ENCODE results near the gene PLA2G12B. TPM values are rescaled to one million over a fixed set of nuclear protein-coding genes. Genes with fewer than 3 reads are reported as not detected.
"Not testable (repeated sequence)": the region's sequence is repeated elsewhere in the genome, so short reads cannot be mapped to it uniquely, and the experiment has no call there.

PLA2G12B gene, protein sequence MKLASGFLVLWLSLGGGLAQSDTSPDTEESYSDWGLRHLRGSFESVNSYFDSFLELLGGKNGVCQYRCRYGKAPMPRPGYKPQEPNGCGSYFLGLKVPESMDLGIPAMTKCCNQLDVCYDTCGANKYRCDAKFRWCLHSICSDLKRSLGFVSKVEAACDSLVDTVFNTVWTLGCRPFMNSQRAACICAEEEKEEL
- total RNA-seq (not detected), polyA plus RNA-seq (1 to 10 TPM; 3.2 to 7.2 (median 6.7) TPM)

DNA sequence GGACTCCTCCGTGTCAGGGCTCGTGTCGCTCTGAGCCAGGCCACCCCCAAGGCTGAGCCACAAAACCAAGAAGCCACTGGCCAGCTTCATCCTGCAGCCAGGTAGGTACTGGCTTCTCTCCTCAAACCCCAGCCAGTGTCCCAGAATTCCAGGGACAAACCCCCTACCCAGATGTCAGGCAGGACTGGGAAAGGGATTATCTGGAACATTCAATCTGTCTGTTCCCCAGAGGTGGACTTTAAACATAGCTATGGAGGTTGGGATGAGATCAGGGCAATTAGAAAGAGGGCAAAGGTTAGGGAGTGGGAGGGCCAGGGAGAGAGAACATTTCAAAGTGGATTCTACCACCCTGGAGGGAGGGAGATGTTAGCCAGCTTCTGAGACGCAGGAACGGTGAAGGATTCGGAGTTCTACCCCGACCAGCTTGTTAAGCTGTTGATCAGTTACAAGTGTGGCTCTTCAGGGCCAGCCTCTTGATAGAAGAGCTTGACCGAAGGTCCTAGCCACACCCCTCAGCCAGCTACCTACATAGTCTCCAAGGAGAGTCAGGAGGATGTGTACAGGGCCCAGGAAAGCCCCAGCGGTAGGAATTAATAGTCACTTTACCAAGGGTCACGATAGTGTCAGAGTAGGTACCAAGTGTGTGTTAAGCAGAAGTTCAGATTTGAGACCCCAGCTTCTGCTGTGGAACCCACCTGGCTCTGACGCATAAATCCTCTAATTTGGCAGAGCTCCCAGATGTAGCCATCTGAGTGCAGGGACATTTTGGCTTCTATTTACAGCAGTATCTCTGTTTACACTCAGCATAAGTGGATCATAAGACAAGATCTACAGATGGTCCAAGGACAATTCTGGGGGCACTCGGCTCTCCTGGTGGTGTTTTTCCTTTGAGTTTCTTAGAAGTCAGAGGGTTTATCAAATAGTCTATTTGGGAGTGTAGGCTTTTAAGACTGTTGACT lies at the start of gene PLA2G12B:
Gene PLA2G12B, minus strand, starts transcription at position 211 of the 959 bp plus-strand sequence. Its CDS starts 121 bp downstream, at position 90.
- TF ChIP-seq POLR2A (IDR thresholded peaks at IDR 0.05) (no peak), POLR2AphosphoS5 (IDR thresholded peaks at IDR 0.05) (no peak), EP300 (IDR thresholded peaks at IDR 0.05) (no peak)
- TF ChIP-seq, protein P1, sequence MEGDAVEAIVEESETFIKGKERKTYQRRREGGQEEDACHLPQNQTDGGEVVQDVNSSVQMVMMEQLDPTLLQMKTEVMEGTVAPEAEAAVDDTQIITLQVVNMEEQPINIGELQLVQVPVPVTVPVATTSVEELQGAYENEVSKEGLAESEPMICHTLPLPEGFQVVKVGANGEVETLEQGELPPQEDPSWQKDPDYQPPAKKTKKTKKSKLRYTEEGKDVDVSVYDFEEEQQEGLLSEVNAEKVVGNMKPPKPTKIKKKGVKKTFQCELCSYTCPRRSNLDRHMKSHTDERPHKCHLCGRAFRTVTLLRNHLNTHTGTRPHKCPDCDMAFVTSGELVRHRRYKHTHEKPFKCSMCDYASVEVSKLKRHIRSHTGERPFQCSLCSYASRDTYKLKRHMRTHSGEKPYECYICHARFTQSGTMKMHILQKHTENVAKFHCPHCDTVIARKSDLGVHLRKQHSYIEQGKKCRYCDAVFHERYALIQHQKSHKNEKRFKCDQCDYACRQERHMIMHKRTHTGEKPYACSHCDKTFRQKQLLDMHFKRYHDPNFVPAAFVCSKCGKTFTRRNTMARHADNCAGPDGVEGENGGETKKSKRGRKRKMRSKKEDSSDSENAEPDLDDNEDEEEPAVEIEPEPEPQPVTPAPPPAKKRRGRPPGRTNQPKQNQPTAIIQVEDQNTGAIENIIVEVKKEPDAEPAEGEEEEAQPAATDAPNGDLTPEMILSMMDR (IDR thresholded peaks at IDR 0.05), result no peak
- Histone ChIP-seq H3K36me3 (no peaks in the 10 kb centered on the region), H3K27me3 (no peaks in the 10 kb centered on the region), H3K27ac (no peak within 1 kb of the TSS), H3K4me3 (no peak within 1 kb of the TSS), H3K9me3 (no peaks in the 10 kb centered on the region), H3K4me1 (no peaks in the 10 kb centered on the region)
- intact Hi-C loops (cut with DNase I), result no loop called here
- WGBS, 2 donors, result 31 to 70% methylated on average over 12 of the region's 12 CpGs
- no peak for DNase-seq

DNA sequence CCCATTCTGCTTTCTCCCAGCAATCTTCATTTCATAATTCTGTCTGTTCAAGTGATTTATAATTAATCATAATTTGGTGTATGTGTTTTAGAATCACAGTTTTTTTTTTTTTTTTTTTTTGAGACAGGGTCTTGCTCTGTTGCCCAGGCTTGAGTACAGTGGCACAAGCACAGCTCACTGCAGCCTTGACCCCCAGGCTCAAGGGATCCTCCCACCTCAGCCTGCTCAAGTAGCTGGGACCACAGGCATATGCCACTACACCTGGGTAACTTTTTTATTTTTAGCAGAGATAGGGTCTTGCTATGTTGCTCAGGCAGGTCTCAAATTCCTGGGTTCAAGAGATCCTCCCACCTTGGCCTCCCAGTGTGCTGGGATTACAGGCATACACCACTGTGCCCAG lies 49.2 kb upstream of the PLA2G12B start:
- no peak for DNase-seq
- H3K4me3 ChIP-seq, result no peak overlapping the region
- no peaks in the 10 kb centered on the region for H3K9me3 ChIP-seq
- H3K4me1 ChIP-seq, result no peaks in the 10 kb centered on the region
- no peaks in the 10 kb centered on the region for H3K27me3 ChIP-seq
- TF ChIP-seq POLR2A (IDR thresholded peaks at IDR 0.05) (no peak), POLR2AphosphoS5 (IDR thresholded peaks at IDR 0.05) (no peak), EP300 (IDR thresholded peaks at IDR 0.05) (no peak)
- TF ChIP-seq, protein P1 (IDR thresholded peaks at IDR 0.05), result no peak
- H3K36me3 ChIP-seq, result peaks cover 0 to 32% (median 12%) of the 10 kb centered on the region in 4 donors
- intact Hi-C loops (cut with DNase I), result no loop called here
- H3K27ac ChIP-seq, result no peak overlapping the region

DNA sequence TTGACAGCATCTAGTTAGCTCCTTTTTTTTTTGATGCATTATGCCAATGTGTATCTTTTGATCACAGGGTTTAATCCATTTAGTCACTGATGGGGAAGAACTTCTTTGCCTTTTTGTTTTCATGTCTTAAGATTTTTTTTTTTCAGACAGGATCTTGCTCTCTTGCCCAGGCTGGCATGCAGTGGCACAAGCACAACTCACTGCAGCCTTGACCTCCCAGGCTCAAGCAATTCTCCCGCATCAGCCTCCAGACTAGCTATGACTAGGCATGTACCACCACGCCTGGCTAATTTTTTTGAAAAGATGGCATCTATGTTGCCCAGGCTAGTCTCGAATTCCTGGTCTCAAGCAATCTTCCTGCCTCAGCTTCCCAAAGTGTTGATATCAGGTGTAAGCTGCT lies 46.4 kb upstream of the PLA2G12B start:
- no peak overlapping the region for H3K4me3 ChIP-seq
- no peak overlapping the region for H3K27ac ChIP-seq
- no peaks in the 10 kb centered on the region for H3K27me3 ChIP-seq
- DNase-seq, result no peak
- WGBS, 2 donors, result 97 to 98% methylated on average over 3 of the region's 3 CpGs
- TF ChIP-seq, protein P1 (IDR thresholded peaks at IDR 0.05), result no peak
- TF ChIP-seq EP300 (IDR thresholded peaks at IDR 0.05), result no peak
- TF ChIP-seq POLR2A (IDR thresholded peaks at IDR 0.05), result no peak
- peaks cover 0 to 9% (median 4%) of the 10 kb centered on the region in 4 donors for H3K36me3 ChIP-seq
- no peaks in the 10 kb centered on the region for H3K4me1 ChIP-seq
- intact Hi-C loops (cut with DNase I), result no loop called here
- peaks cover 0 to 3% (median 0%) of the 10 kb centered on the region in 4 donors for H3K9me3 ChIP-seq

DNA sequence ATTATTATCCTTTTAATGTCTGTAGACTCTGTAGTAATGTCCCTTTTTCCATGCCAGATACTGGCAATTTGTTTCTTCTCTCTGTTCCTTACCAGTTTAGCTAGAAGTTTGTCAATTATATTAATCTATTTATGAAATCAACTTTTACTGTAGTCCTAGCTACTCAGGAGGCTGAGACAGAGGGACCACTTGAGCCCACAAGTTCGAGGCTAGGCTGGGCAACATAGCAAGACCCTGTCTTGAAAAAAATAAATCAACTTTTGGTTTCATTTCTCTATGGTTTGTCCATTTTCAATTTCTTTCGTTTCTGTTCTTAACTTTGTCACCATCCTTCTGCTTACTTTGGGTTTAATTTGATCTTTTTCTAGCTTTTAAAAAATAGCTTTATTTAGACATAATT lies 42.5 kb upstream of the PLA2G12B start:
- Histone ChIP-seq H3K27ac (no peak overlapping the region), H3K9me3 (peaks cover 0 to 3% (median 0%) of the 10 kb centered on the region in 4 donors), H3K36me3 (no peaks in the 10 kb centered on the region), H3K4me1 (no peaks in the 10 kb centered on the region), H3K27me3 (no peaks in the 10 kb centered on the region), H3K4me3 (no peak overlapping the region)
- TF ChIP-seq POLR2A (IDR thresholded peaks at IDR 0.05) (no peak), EP300 (IDR thresholded peaks at IDR 0.05) (no peak), POLR2AphosphoS5 (IDR thresholded peaks at IDR 0.05) (no peak)
- TF ChIP-seq, protein P1 (IDR thresholded peaks at IDR 0.05), result no peak
- DNase-seq, result no peak
- 92 to 97% methylated on average over 2 of the region's 2 CpGs for WGBS, 2 donors
- intact Hi-C loops (cut with DNase I), result no loop called here

DNA sequence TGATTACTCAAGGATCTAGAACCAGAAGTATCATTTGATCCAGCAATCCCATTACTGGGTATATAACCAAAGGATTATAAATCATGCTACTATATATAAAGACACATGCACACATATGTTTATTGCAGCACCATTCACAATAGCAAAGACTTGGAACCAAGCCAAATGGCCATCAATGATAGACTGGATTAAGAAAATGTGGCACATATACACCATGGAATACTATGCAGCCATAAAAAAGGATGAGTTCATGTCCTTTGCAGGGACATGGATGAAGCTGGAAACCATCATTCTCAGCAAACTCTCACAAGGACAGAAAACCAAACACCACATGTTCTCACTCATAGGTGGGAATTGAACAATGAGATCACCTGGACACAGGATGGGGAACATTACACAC lies 40.9 kb upstream of the PLA2G12B start:
- H3K27me3 ChIP-seq; H3K27ac ChIP-seq; H3K9me3 ChIP-seq; DNase-seq; H3K36me3 ChIP-seq; H3K4me3 ChIP-seq; H3K4me1 ChIP-seq; intact Hi-C loops (cut with DNase I): not testable (repeated sequence)

DNA sequence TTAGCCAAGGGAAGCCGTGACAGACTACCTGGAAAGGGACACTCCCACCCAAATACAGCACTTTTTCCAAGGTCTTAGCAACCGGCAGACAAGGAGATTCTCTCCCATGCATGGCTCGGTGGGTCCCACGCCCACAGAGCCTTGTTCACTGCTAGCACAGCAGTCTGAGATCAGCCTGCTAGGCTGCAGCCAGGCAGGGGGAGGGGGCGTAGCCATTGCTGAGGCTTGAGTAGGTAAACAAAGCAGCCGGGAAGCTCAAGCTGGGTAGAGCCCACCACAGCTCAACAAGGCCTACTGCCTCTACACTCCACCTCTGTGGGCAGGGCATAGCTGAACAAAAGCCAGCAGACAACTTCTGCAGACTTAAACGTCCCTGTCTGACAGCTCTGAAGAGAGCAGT lies 35.2 kb upstream of the PLA2G12B start:
- DNase-seq; H3K4me3 ChIP-seq; H3K27me3 ChIP-seq; H3K9me3 ChIP-seq; H3K27ac ChIP-seq; H3K4me1 ChIP-seq; intact Hi-C loops (cut with DNase I); H3K36me3 ChIP-seq: not testable (repeated sequence)
- 87 to 89% methylated on average over 7 of the region's 7 CpGs for WGBS, 2 donors

DNA sequence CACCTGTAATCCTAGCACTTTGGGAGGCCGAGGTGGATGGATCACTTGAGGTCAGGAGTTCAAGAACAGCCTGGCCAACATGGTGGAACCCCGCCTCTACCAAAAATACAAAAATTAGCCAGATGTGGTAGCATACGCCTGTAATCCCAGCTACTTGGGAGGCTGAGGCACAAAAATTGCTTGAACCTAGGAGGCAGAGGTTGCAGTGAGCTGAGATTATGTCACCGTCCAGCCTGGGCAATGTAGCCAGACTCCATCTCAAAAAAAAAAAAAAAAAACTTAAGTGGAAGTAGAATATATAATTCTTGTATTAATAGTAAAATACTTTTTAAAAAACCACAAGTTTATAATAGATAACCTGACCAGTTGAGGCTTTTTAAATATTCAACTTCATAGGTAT lies 30.0 kb upstream of the PLA2G12B start:
- H3K27me3 ChIP-seq; intact Hi-C loops (cut with DNase I); H3K4me3 ChIP-seq; H3K4me1 ChIP-seq; H3K27ac ChIP-seq; H3K9me3 ChIP-seq; H3K36me3 ChIP-seq; DNase-seq: not testable (repeated sequence)
- WGBS, 2 donors, result 93 to 94% methylated on average over 4 of the region's 4 CpGs
